Measurements from ENCODE around the gene LRIG2. TPM values are rescaled to one million over a fixed set of nuclear protein-coding genes. Genes with fewer than 3 reads are reported as not detected.

The LRIG2 gene
- total RNA-seq, 1 donor, result 17.4 TPM

GRCh38 chr1:113040041-113040440 lies 33.0 kb upstream of the LRIG2 start:
- no peak for DNase-seq (ENCODE audit: insufficient read length, low spot score, missing footprints)
- Histone ChIP-seq H3K79me2 (ENCODE audit: insufficient read depth, low read length) (no peaks in the 10 kb centered on the region), H4K20me1 (ENCODE audit: insufficient read depth, low read length) (no peaks in the 10 kb centered on the region), H3K4me2 (ENCODE audit: insufficient read depth, low read length) (no peak overlapping the region), H3K36me3 (ENCODE audit: insufficient read depth, low read length) (no peaks in the 10 kb centered on the region), H3K4me1 (ENCODE audit: insufficient read depth, low read length) (peaks cover 22% of the 10 kb centered on the region), H3K27me3 (ENCODE audit: insufficient read depth, low read length) (no peaks in the 10 kb centered on the region), H3K9me3 (ENCODE audit: low read depth, low read length) (no peaks in the 10 kb centered on the region), H3K27ac (ENCODE audit: low read depth, low read length) (no peak overlapping the region), H3K4me3 (ENCODE audit: insufficient read depth, low read length) (no peak overlapping the region), H2AFZ (ENCODE audit: low read length) (no peak overlapping the region)
- no peak for TF ChIP-seq CTCF (IDR thresholded peaks at IDR 0.05; ENCODE audit: extremely low read depth, low read depth, low read length)

GRCh38 chr1:113040718-113041412 lies 32.1 kb upstream of the LRIG2 start:
- DNase-seq (ENCODE audit: insufficient read length, low spot score, missing footprints), result no peak
- Histone ChIP-seq H3K4me2 (ENCODE audit: insufficient read depth, low read length) (no peak overlapping the region), H3K79me2 (ENCODE audit: insufficient read depth, low read length) (no peaks in the 10 kb centered on the region), H3K36me3 (ENCODE audit: insufficient read depth, low read length) (no peaks in the 10 kb centered on the region), H3K4me1 (ENCODE audit: insufficient read depth, low read length) (peaks cover 22% of the 10 kb centered on the region), H3K27ac (ENCODE audit: low read depth, low read length) (no peak overlapping the region), H4K20me1 (ENCODE audit: insufficient read depth, low read length) (no peaks in the 10 kb centered on the region), H2AFZ (ENCODE audit: low read length) (no peak overlapping the region), H3K4me3 (ENCODE audit: insufficient read depth, low read length) (no peak overlapping the region), H3K9me3 (ENCODE audit: low read depth, low read length) (no peaks in the 10 kb centered on the region), H3K27me3 (ENCODE audit: insufficient read depth, low read length) (no peaks in the 10 kb centered on the region)
- TF ChIP-seq CTCF (IDR thresholded peaks at IDR 0.05; ENCODE audit: extremely low read depth, low read depth, low read length), result no peak

- Histone ChIP-seq H3K79me2 (ENCODE audit: insufficient read depth, low read length) (no peaks in the 10 kb centered on the region), H3K27me3 (ENCODE audit: insufficient read depth, low read length) (no peaks in the 10 kb centered on the region), H2AFZ (ENCODE audit: low read length) (no peak overlapping the region), H3K4me2 (ENCODE audit: insufficient read depth, low read length) (peak overlapping the region; percentile 22), H3K27ac (ENCODE audit: low read depth, low read length) (no peak overlapping the region), H3K4me1 (ENCODE audit: insufficient read depth, low read length) (peaks cover 20% of the 10 kb centered on the region), H3K36me3 (ENCODE audit: insufficient read depth, low read length) (no peaks in the 10 kb centered on the region), H3K4me3 (ENCODE audit: insufficient read depth, low read length) (no peak overlapping the region), H4K20me1 (ENCODE audit: insufficient read depth, low read length) (no peaks in the 10 kb centered on the region), H3K9me3 (ENCODE audit: low read depth, low read length) (no peaks in the 10 kb centered on the region)
- TF ChIP-seq CTCF (IDR thresholded peaks at IDR 0.05; ENCODE audit: extremely low read depth, low read depth, low read length), result no peak
- no peak for DNase-seq (ENCODE audit: insufficient read length, low spot score, missing footprints)
Measured at GRCh38 chr1:113041569-113042284, 31.3 kb upstream of the LRIG2 start.
